ENCODE data around the gene VSTM4.
A peak's percentile ranks its signal among the peaks of the same experiment; 100 is the strongest.

VSTM4 gene

DNA sequence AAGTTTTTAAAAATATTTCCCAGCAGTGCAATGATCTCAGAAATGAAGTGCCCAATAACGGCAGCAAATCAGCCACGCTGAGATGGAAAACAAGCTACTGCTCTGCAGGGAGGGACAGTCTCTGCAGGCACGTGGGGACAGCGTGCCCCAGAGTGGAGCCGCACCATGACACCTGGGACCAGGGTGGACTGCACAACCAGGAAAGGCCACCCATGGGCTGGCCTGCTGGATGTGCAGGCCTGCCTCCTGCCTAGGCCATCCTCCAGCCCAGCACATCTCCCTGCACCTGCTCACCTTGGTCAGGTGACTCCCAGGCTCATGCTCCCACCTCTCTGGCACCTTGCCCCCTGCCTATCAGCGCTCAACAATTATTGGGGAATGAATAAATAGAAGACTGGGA lies 80.4 kb downstream of the VSTM4 start:
- Histone ChIP-seq H3K27ac (ENCODE audit: low read length) (no peak overlapping the region), H3K4me1 (ENCODE audit: control insufficient read depth in 1 of 2, insufficient read depth in 2 of 2, low read length in 2 of 2) (no peaks in the 10 kb centered on the region), H3K4me3 (ENCODE audit: low read depth in 1 of 2, low read length in 2 of 2) (no peak overlapping the region), H3K9me3 (ENCODE audit: control insufficient read depth in 1 of 2, low read length in 2 of 2) (no peaks in the 10 kb centered on the region), H3K27me3 (ENCODE audit: low read depth, low read length) (no peaks in the 10 kb centered on the region), H3K36me3 (ENCODE audit: control insufficient read depth in 1 of 2, insufficient read depth in 2 of 2, low read length in 2 of 2) (peaks cover 0 to 11% of the 10 kb centered on the region in 2 donors)

DNA sequence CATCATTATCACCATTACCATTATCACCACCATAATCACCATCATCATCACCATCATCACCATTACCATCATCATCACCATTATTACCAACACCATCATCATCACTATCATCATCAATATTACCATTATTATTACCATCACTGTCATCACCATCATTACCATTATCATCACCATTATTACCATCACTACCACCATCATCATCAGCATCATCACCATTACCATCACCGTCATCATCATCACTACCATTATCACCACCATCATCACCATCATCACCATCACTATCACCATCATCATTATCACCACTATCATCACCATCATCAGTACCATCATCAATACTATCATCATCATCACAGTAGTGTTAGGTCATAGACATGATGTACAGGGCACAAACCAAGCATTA lies 81.4 kb downstream of the VSTM4 start:
- Histone ChIP-seq H3K4me3 (ENCODE audit: low read depth in 1 of 2, low read length in 2 of 2) (no peak overlapping the region), H3K9me3 (ENCODE audit: control insufficient read depth in 1 of 2, low read length in 2 of 2) (no peaks in the 10 kb centered on the region), H3K36me3 (ENCODE audit: control insufficient read depth in 1 of 2, insufficient read depth in 2 of 2, low read length in 2 of 2) (peaks cover 0 to 7% of the 10 kb centered on the region in 2 donors), H3K27ac (ENCODE audit: low read length) (no peak overlapping the region), H3K4me1 (ENCODE audit: control insufficient read depth in 1 of 2, insufficient read depth in 2 of 2, low read length in 2 of 2) (no peaks in the 10 kb centered on the region), H3K27me3 (ENCODE audit: low read depth, low read length) (no peaks in the 10 kb centered on the region)

DNA sequence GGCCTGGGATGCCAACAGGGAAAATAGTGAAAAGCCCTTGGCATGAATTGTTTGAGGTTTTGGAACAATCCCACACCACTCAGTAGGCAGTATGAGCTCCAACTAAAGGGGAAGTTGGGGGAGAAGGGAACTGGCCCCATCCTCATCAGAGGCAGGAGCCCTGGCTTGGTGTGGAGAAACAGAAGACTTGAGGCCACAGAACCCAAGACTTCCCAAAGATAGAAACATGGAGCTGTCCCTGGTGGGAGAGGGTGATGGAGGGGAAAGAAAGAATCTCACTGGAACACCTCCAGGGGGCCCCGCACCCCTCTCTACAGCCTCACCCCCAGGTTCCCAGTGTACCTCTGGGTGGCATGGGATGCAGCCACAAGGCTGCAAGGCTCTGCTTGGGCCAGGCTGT lies 85.7 kb downstream of the VSTM4 start:
- Histone ChIP-seq H3K9me3 (ENCODE audit: control insufficient read depth in 1 of 2, low read length in 2 of 2) (no peaks in the 10 kb centered on the region), H3K4me3 (ENCODE audit: low read depth in 1 of 2, low read length in 2 of 2) (no peak overlapping the region), H3K36me3 (ENCODE audit: control insufficient read depth in 1 of 2, insufficient read depth in 2 of 2, low read length in 2 of 2) (peaks cover 0 to 7% of the 10 kb centered on the region in 2 donors), H3K27me3 (ENCODE audit: low read depth, low read length) (no peaks in the 10 kb centered on the region), H3K4me1 (ENCODE audit: control insufficient read depth in 1 of 2, insufficient read depth in 2 of 2, low read length in 2 of 2) (no peaks in the 10 kb centered on the region), H3K27ac (ENCODE audit: low read length) (no peak overlapping the region)

DNA sequence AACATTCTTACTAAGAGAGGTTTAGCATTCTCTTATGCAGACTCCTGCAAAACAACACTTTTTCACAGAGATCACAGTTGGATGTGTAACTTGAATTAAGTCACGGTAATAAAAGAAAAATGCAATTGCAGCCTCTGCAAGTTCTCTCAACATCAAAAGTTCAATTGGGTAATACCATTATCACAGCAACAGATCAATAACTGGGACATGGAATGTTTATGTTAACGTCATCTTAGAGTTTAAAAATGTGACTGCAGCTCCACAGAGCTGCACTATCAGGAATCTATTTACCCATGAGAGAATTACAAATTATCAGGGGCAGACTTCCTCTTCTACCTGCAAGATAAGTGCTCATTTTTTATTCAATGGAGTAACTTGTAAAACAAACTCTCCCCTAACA lies 86.7 kb downstream of the VSTM4 start:
- Histone ChIP-seq H3K27me3 (ENCODE audit: low read depth, low read length) (no peaks in the 10 kb centered on the region), H3K36me3 (ENCODE audit: control insufficient read depth in 1 of 2, insufficient read depth in 2 of 2, low read length in 2 of 2) (peaks cover 0 to 7% of the 10 kb centered on the region in 2 donors), H3K27ac (ENCODE audit: low read length) (no peak overlapping the region), H3K9me3 (ENCODE audit: control insufficient read depth in 1 of 2, low read length in 2 of 2) (no peaks in the 10 kb centered on the region), H3K4me1 (ENCODE audit: control insufficient read depth in 1 of 2, insufficient read depth in 2 of 2, low read length in 2 of 2) (peaks cover 0 to 5% of the 10 kb centered on the region in 2 donors), H3K4me3 (ENCODE audit: low read depth in 1 of 2, low read length in 2 of 2) (no peak overlapping the region)

DNA sequence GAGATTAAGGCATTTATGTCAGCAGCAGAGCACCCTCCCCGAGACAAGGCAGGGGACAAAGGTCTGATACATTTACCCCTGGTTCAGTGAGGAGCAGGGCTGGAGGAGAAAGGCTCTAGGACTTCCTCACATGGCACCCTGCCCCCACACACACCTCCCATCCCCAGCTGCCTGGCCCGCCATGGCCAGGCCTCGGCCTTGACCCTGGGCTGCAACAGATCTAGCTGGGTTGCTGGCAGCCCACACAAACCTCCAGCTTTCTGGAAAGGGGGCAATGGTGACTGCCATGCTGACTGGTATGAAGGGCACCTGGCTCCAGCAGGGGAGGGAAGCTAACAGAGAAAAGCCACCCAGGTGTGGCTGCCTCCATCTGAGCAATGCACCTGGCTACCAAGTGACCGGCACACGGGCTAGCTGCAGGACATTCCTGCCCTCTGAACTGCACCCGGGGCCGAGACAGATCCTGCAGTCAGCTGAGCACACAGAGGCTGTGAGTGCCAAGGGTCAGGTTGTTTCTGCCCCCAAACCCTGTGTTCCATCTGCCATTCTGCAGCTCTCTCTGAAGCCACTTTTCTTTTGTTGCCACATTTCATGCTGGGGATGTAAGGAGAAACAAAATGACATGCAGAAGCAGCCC lies 89.9 kb downstream of the VSTM4 start:
- no peak overlapping the region for H3K27ac ChIP-seq (ENCODE audit: low read length)

DNA sequence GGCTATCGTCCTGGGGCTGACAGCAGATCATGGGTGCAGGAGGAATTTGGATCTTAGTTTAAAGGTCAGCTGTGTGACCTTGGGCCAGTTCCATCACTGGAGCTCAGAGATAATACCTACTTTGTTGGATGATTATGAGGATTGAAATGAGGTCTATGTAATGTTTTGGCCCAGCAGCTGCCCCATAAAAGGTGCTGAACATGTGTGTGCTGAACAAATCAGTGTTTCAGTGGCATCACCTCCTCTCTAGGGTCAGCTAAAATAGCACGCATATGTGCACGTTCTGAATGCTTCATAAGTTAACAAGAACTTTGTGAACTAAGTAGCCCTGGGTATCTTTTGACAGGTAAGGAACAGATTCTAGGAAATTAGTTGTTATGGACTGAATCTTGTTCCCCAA lies 90.8 kb downstream of the VSTM4 start:
- H3K27me3 ChIP-seq (ENCODE audit: low read depth, low read length), result no peaks in the 10 kb centered on the region
- H3K4me1 ChIP-seq (ENCODE audit: control insufficient read depth in 1 of 2, insufficient read depth in 2 of 2, low read length in 2 of 2), result peaks cover 0 to 5% of the 10 kb centered on the region in 2 donors
- no peak overlapping the region for H3K4me3 ChIP-seq (ENCODE audit: low read depth in 1 of 2, low read length in 2 of 2)
- H3K27ac ChIP-seq (ENCODE audit: low read length), result peak overlapping the region; percentile 53
- peaks cover 0 to under 1% of the 10 kb centered on the region in 2 donors for H3K36me3 ChIP-seq (ENCODE audit: control insufficient read depth in 1 of 2, insufficient read depth in 2 of 2, low read length in 2 of 2)
- no peaks in the 10 kb centered on the region for H3K9me3 ChIP-seq (ENCODE audit: control insufficient read depth in 1 of 2, low read length in 2 of 2)

More for the DNA sequence above, 89.9 kb downstream of the VSTM4 start:
- H3K36me3 ChIP-seq (ENCODE audit: control insufficient read depth in 1 of 2, insufficient read depth in 2 of 2, low read length in 2 of 2), result no peaks in the 10 kb centered on the region
- no peaks in the 10 kb centered on the region for H3K9me3 ChIP-seq (ENCODE audit: control insufficient read depth in 1 of 2, low read length in 2 of 2)
- no peak overlapping the region for H3K4me3 ChIP-seq (ENCODE audit: low read depth in 1 of 2, low read length in 2 of 2)
- peaks cover 0 to 5% of the 10 kb centered on the region in 2 donors for H3K4me1 ChIP-seq (ENCODE audit: control insufficient read depth in 1 of 2, insufficient read depth in 2 of 2, low read length in 2 of 2)
- H3K27me3 ChIP-seq (ENCODE audit: low read depth, low read length), result no peaks in the 10 kb centered on the region

DNA sequence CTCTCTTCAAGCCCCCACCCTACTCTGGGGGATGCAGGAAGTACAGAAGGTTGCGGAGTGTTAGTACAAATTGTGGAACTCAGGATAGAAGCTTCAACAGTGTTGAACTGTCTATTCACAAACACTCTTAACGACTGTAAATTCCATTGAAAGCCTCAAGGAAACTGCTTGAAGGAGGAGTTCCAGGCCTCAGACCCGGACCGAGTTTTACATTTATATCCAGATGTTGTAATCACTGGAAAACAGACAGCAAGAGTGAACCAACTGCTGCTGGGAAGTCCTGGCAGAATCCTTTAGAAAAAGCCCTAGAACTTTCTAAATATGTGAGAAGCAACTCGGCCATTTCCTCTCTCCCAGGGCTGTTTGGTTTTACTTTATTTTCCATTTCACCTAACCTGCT lies 91.6 kb downstream of the VSTM4 start:
- Histone ChIP-seq H3K27ac (ENCODE audit: low read length) (peak overlapping the region; percentile 53), H3K9me3 (ENCODE audit: control insufficient read depth in 1 of 2, low read length in 2 of 2) (no peaks in the 10 kb centered on the region)

DNA sequence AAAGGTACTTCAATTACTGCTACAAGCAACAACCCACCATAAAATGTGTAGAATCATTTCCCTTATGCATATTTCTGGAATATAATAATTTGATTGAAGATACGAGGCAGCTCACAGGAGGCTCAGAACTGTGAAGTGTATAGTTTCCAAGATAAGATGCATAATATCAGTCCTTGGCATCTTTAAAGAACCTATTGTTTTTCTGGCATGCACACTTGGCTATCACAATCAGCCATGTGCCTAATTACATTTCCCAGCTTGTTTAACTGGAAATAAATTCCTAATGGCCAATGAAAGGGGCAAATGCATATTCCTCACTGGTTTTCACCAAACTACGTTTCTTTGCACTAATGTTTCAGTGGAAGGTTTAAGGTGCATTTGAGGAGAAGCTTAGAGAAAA lies 92.3 kb downstream of the VSTM4 start:
- no peak overlapping the region for H3K4me3 ChIP-seq (ENCODE audit: low read depth in 1 of 2, low read length in 2 of 2)
- no peaks in the 10 kb centered on the region for H3K27me3 ChIP-seq (ENCODE audit: low read depth, low read length)
- no peak overlapping the region for H3K27ac ChIP-seq (ENCODE audit: low read length)
- H3K9me3 ChIP-seq (ENCODE audit: control insufficient read depth in 1 of 2, low read length in 2 of 2), result no peaks in the 10 kb centered on the region
- H3K36me3 ChIP-seq (ENCODE audit: control insufficient read depth in 1 of 2, insufficient read depth in 2 of 2, low read length in 2 of 2), result peaks cover 0 to 14% of the 10 kb centered on the region in 2 donors
- H3K4me1 ChIP-seq (ENCODE audit: control insufficient read depth in 1 of 2, insufficient read depth in 2 of 2, low read length in 2 of 2), result peaks cover 0 to 5% of the 10 kb centered on the region in 2 donors

More for the DNA sequence above, 91.6 kb downstream of the VSTM4 start:
- H3K4me1 ChIP-seq (ENCODE audit: control insufficient read depth in 1 of 2, insufficient read depth in 2 of 2, low read length in 2 of 2), result peaks cover 0 to 5% of the 10 kb centered on the region in 2 donors
- H3K27me3 ChIP-seq (ENCODE audit: low read depth, low read length), result no peaks in the 10 kb centered on the region
- H3K4me3 ChIP-seq (ENCODE audit: low read depth in 1 of 2, low read length in 2 of 2), result no peak overlapping the region
- peaks cover 0 to 7% of the 10 kb centered on the region in 2 donors for H3K36me3 ChIP-seq (ENCODE audit: control insufficient read depth in 1 of 2, insufficient read depth in 2 of 2, low read length in 2 of 2)

DNA sequence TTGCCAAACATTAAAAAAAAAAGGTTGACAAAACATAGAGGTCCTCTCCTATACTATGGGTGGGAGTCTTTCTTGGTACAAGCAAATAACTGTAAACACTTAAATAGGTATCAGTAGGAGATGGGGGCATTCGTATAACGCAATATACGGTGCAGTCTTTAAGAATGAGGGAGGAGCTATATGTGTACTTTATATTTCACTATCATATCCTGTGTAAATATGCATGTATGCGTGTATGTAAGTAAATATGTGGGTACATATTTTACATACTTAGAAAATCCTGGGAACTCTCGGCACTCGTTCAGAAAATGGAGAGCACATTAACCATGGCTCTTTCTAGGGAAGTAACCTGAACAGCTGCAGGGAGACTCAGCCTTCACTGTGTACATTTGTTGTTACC lies 93.6 kb downstream of the VSTM4 start:
- H3K4me1 ChIP-seq (ENCODE audit: control insufficient read depth in 1 of 2, insufficient read depth in 2 of 2, low read length in 2 of 2), result peaks cover 0 to 5% of the 10 kb centered on the region in 2 donors

DNA sequence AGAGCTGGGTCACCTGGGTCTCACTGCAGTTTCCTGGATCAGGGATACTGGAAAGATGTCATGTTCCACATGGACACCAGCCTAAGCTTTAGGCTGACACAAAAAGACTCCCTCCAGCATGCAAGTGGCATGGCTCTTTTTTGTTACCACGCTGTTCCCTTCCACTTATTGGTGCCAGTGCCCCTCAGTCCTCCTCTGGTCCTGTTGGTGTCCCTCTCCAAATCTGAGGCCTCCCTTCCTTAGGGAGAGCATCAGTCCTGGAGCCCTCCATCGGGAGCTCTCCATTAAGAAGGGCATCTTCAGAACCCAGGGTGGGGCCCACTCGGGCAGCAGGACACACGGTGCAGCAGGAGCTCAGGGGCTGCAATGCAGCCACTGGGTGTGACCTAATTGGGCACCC lies 99.6 kb downstream of the VSTM4 start:
- no peak overlapping the region for H3K4me3 ChIP-seq (ENCODE audit: low read depth in 1 of 2, low read length in 2 of 2)
- H3K27me3 ChIP-seq (ENCODE audit: low read depth, low read length), result no peaks in the 10 kb centered on the region

More for the DNA sequence above, 93.6 kb downstream of the VSTM4 start:
- no peak overlapping the region for H3K4me3 ChIP-seq (ENCODE audit: low read depth in 1 of 2, low read length in 2 of 2)
- no peaks in the 10 kb centered on the region for H3K9me3 ChIP-seq (ENCODE audit: control insufficient read depth in 1 of 2, low read length in 2 of 2)
- H3K27ac ChIP-seq (ENCODE audit: low read length), result no peak overlapping the region
- no peaks in the 10 kb centered on the region for H3K27me3 ChIP-seq (ENCODE audit: low read depth, low read length)
- H3K36me3 ChIP-seq (ENCODE audit: control insufficient read depth in 1 of 2, insufficient read depth in 2 of 2, low read length in 2 of 2), result peaks cover 0 to 18% of the 10 kb centered on the region in 2 donors

DNA sequence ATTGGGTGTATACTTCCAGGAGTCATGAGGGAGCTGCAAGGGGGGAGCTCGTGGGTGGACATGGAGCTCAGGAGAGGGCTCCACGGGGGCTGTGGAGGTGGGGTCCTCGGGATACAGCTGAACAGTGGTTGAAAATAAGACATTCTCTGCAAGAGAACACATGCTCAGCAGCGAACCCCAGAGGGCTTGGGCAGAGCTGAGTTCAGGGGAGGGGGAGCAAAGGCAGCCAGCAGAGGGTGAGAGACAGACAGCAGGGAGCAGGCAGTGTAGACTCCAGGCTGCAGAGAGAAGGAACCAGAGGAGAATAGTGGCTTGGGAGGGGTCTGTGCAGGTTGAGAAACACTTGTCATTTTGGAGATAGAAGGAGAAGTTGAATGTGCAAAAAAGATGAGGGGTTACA lies 102.7 kb downstream of the VSTM4 start:
- no peaks in the 10 kb centered on the region for H3K27me3 ChIP-seq (ENCODE audit: low read depth, low read length)
- H3K4me1 ChIP-seq (ENCODE audit: control insufficient read depth in 1 of 2, insufficient read depth in 2 of 2, low read length in 2 of 2), result peaks cover 0 to 20% of the 10 kb centered on the region in 2 donors
- H3K36me3 ChIP-seq (ENCODE audit: control insufficient read depth in 1 of 2, insufficient read depth in 2 of 2, low read length in 2 of 2), result peaks cover 0 to 10% of the 10 kb centered on the region in 2 donors
- no peak overlapping the region for H3K27ac ChIP-seq (ENCODE audit: low read length)
- H3K4me3 ChIP-seq (ENCODE audit: low read depth in 1 of 2, low read length in 2 of 2), result no peak overlapping the region
- no peaks in the 10 kb centered on the region for H3K9me3 ChIP-seq (ENCODE audit: control insufficient read depth in 1 of 2, low read length in 2 of 2)

More for the DNA sequence above, 99.6 kb downstream of the VSTM4 start:
- Histone ChIP-seq H3K27ac (ENCODE audit: low read length) (no peak overlapping the region), H3K9me3 (ENCODE audit: control insufficient read depth in 1 of 2, low read length in 2 of 2) (no peaks in the 10 kb centered on the region), H3K4me1 (ENCODE audit: control insufficient read depth in 1 of 2, insufficient read depth in 2 of 2, low read length in 2 of 2) (no peaks in the 10 kb centered on the region), H3K36me3 (ENCODE audit: control insufficient read depth in 1 of 2, insufficient read depth in 2 of 2, low read length in 2 of 2) (peaks cover 0 to 24% of the 10 kb centered on the region in 2 donors)

DNA sequence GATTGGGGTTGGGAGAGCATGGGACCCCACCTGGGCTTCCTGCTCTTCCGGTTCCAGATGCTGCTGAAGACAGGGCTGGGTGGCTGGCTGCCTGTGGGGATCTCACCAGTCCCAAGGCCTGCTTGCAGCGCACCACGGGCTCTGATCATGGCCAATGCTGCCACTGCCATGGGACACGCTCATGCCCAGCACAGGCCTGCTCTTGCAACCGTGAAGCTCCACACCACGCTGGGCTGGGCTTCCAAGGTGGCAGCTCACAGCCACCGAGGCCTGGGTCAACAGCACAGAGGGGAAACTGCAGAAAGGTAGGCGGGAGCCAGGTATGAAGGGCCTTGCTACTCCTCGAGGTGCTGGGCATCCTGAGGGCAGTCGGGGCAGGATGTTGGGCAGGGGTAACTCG lies 103.6 kb downstream of the VSTM4 start:
- no peak overlapping the region for H3K27ac ChIP-seq (ENCODE audit: low read length)
- H3K27me3 ChIP-seq (ENCODE audit: low read depth, low read length), result no peaks in the 10 kb centered on the region
- peaks cover 0 to 20% of the 10 kb centered on the region in 2 donors for H3K4me1 ChIP-seq (ENCODE audit: control insufficient read depth in 1 of 2, insufficient read depth in 2 of 2, low read length in 2 of 2)
- no peak overlapping the region for H3K4me3 ChIP-seq (ENCODE audit: low read depth in 1 of 2, low read length in 2 of 2)
- H3K36me3 ChIP-seq (ENCODE audit: control insufficient read depth in 1 of 2, insufficient read depth in 2 of 2, low read length in 2 of 2), result peaks cover 0 to 6% of the 10 kb centered on the region in 2 donors
- H3K9me3 ChIP-seq (ENCODE audit: control insufficient read depth in 1 of 2, low read length in 2 of 2), result no peaks in the 10 kb centered on the region

Measured in muscle layer of duodenum (tissue), 2 donors.